H1 (cell line): ENCODE results near the gene FOSL2. TPM values are rescaled to one million over a fixed set of nuclear protein-coding genes. Genes with fewer than 3 reads are reported as not detected.

Experiments used
- CTCF ChIA-PET: fragments of 300-600 bp; sonication (Branson Sonifier 250); formaldehyde crosslinking; loops from one replicate; lab custom pipeline; 2021; ENCODE audit not compliant: partially characterized antibody; lab: Charles Lee
- POLR2A ChIA-PET: fragments of 300-600 bp; sonication (Branson Sonifier 250); formaldehyde crosslinking; loops from one replicate; lab custom pipeline; 2021; ENCODE audit warnings: inconsistent platforms; ENCODE audit not compliant: partially characterized antibody; lab: Charles Lee
- DNase-seq, 2 experiments: peaks; one replicate each; pipeline versions ENCODE4 v3.0.0 to v3.0.0-alpha.2; 2010 to 2022; ENCODE audit warnings: low spot score in 2 of 2, low read depth in 1 of 2, mixed read lengths in 1 of 2
- FAIRE-seq: peaks from 2 replicates; lab custom pipeline; 2011; peaks lifted over from hg19 to GRCh38; lab: Jason Lieb, UNC
- H2AFZ ChIP-seq: 2 replicates; pipeline ENCODE4 v1.8.1; 2012; ENCODE audit warnings: low read length, inconsistent platforms
- H2AK5ac ChIP-seq: 2 replicates; pipeline ENCODE4 v1.6.1; 2013; ENCODE audit warnings: low read depth, low read length
- H2BK120ac ChIP-seq: replicated peaks from 2 replicates; pipeline ENCODE3; 2013; ENCODE audit warnings: low read depth, low read length, inconsistent platforms
- H2BK12ac ChIP-seq: 2 replicates; pipeline ENCODE4 v1.6.1; 2013; ENCODE audit warnings: low read depth, low read length
- H2BK15ac ChIP-seq: 2 replicates; pipeline ENCODE4 v1.6.1; 2013; ENCODE audit warnings: low read length
- H2BK20ac ChIP-seq: 2 replicates; pipeline ENCODE4 v1.6.1; 2013; ENCODE audit warnings: low read length
- H2BK5ac ChIP-seq: 2 replicates; pipeline ENCODE4 v1.6.1; 2013; ENCODE audit warnings: low read depth, low read length
- H3K14ac ChIP-seq: 2 replicates; pipeline ENCODE4 v1.6.1; 2013; ENCODE audit warnings: inconsistent platforms; ENCODE audit not compliant: insufficient read length
- H3K18ac ChIP-seq: 2 replicates; pipeline ENCODE4 v1.6.1; 2013; ENCODE audit warnings: low read length; ENCODE audit errors: extremely low read depth
- H3K23ac ChIP-seq: 2 replicates; pipeline ENCODE4 v1.6.1; 2013; ENCODE audit warnings: inconsistent platforms; ENCODE audit not compliant: insufficient read length
- H3K23me2 ChIP-seq: 2 replicates; pipeline ENCODE4 v1.6.1; 2013; ENCODE audit warnings: low read depth, low read length
- H3K27ac ChIP-seq: 2 replicates; pipeline ENCODE4 v1.6.1; 2011; ENCODE audit warnings: low read depth, low read length, inconsistent platforms
- H3K27me3 ChIP-seq, 4 experiments: replicated peaks in 1 of 4; 1 replicate in 1 of 4; 2 replicates in 3 of 4; pipeline versions ENCODE4 v1.6.1 to v1.8.1; 2011 to 2013; ENCODE audit warnings: low read length in 3 of 4, mild to moderate bottlenecking in 3 of 4, inconsistent platforms in 2 of 4, mixed read lengths in 2 of 4, moderate library complexity in 1 of 4; ENCODE audit not compliant: control insufficient read depth in 3 of 4, insufficient read depth in 3 of 4; ENCODE audit errors: extremely low read depth in 1 of 4
- H3K36me3 ChIP-seq, 4 experiments: 2 replicates each; pipeline versions ENCODE4 v1.6.1 to v1.8.1; 2011 to 2013; ENCODE audit warnings: mild to moderate bottlenecking in 4 of 4, low read length in 3 of 4, moderate library complexity in 2 of 4, control low read depth in 1 of 4, inconsistent platforms in 1 of 4; ENCODE audit not compliant: insufficient read depth in 4 of 4, control insufficient read depth in 2 of 4
- H3K4ac ChIP-seq: replicated peaks from 2 replicates; pipeline ENCODE3; 2013; ENCODE audit warnings: low read length, low read depth, mixed read lengths, inconsistent platforms; ENCODE audit not compliant: insufficient read length
- H3K4me1 ChIP-seq, 4 experiments: replicated peaks in 1 of 4; 1 replicate in 1 of 4; 2 replicates in 3 of 4; pipeline versions ENCODE4 v1.6.1 to v1.8.1; 2011 to 2013; ENCODE audit warnings: low read length in 3 of 4, inconsistent platforms in 2 of 4, mixed read lengths in 1 of 4; ENCODE audit not compliant: insufficient read depth in 4 of 4, control insufficient read depth in 3 of 4
- H3K4me2 ChIP-seq, 2 experiments: 2 replicates each; pipeline versions ENCODE4 v1.6.1 to v1.8.1; 2011 to 2013; ENCODE audit warnings: low read depth in 2 of 2, low read length in 2 of 2, control low read depth in 1 of 2, inconsistent platforms in 1 of 2, mild to moderate bottlenecking in 1 of 2; ENCODE audit not compliant: insufficient read depth in 1 of 2
- H3K4me3 ChIP-seq, 4 experiments: fragments of 200-600, 300-600 bp in 1 of 4; sonication (generic), shearing (Covaris generic), sonication (Bioruptor Twin) in 1 of 4; 2 replicates each; pipeline versions ENCODE4 v1.5.1 to v1.8.1; 2011 to 2016; ENCODE audit warnings: low read length in 4 of 4, low read depth in 3 of 4, control low read depth in 2 of 4, inconsistent platforms in 2 of 4, mild to moderate bottlenecking in 2 of 4, mixed read lengths in 1 of 4, moderate library complexity in 1 of 4; ENCODE audit not compliant: insufficient read depth in 2 of 4; ENCODE audit errors: extremely low read depth in 1 of 4
- H3K56ac ChIP-seq: replicated peaks from 2 replicates; pipeline ENCODE3; 2013; ENCODE audit warnings: low read depth, mild to moderate bottlenecking, mixed read lengths, low read length, inconsistent platforms; ENCODE audit not compliant: insufficient read length
- H3K79me1 ChIP-seq: 2 replicates; pipeline ENCODE4 v1.6.1; 2013; ENCODE audit warnings: low read depth, low read length, control low read depth
- H3K79me2 ChIP-seq, 2 experiments: 2 replicates each; pipeline versions ENCODE4 v1.6.1 to v1.8.1; 2012 to 2013; ENCODE audit warnings: low read length in 2 of 2, mild to moderate bottlenecking in 2 of 2, inconsistent platforms in 1 of 2; ENCODE audit not compliant: insufficient read depth in 2 of 2, control insufficient read depth in 1 of 2
- H3K9ac ChIP-seq, 4 experiments: replicated peaks in 1 of 4; 1 replicate in 1 of 4; 2 replicates in 3 of 4; pipeline versions ENCODE4 v1.6.1 to v1.8.1; 2011 to 2013; ENCODE audit warnings: low read depth in 3 of 4, low read length in 3 of 4, control low read depth in 2 of 4, mild to moderate bottlenecking in 2 of 4, moderate library complexity in 2 of 4, inconsistent platforms in 1 of 4; ENCODE audit errors: extremely low read depth in 1 of 4
- H3K9me3 ChIP-seq, 2 experiments: 2 replicates each; pipeline versions ENCODE4 v1.6.1 to v1.8.1; 2012 to 2013; ENCODE audit warnings: mild to moderate bottlenecking in 2 of 2, moderate library complexity in 2 of 2, control low read depth in 1 of 2, inconsistent platforms in 1 of 2, low read depth in 1 of 2, low read length in 1 of 2, mixed read lengths in 1 of 2; ENCODE audit not compliant: insufficient read depth in 2 of 2
- H4K20me1 ChIP-seq, 2 experiments: replicated peaks in 1 of 2; 2 replicates each; pipeline versions ENCODE3 to v1.8.1; 2011 to 2013; ENCODE audit warnings: inconsistent platforms in 2 of 2, low read length in 2 of 2, mild to moderate bottlenecking in 1 of 2; ENCODE audit not compliant: insufficient read depth in 2 of 2, control insufficient read depth in 1 of 2
- H4K5ac ChIP-seq: 2 replicates; pipeline ENCODE4 v1.6.1; 2013; ENCODE audit warnings: low read length, low read depth, mixed read lengths, inconsistent platforms; ENCODE audit not compliant: insufficient read length
- H4K8ac ChIP-seq: 2 replicates; pipeline ENCODE4 v1.8.0; 2013; ENCODE audit warnings: mild to moderate bottlenecking, moderate library complexity, low read length, inconsistent platforms; ENCODE audit not compliant: insufficient read depth; ENCODE audit errors: extremely low read depth
- H4K91ac ChIP-seq: replicated peaks from 2 replicates; pipeline ENCODE3; 2013; ENCODE audit warnings: low read length, mixed read lengths, inconsistent platforms; ENCODE audit not compliant: insufficient read length
- ATF2 ChIP-seq: IDR thresholded peaks from 2 replicates; pipeline ENCODE4 v1.6.1; 2012; ENCODE audit warnings: low read length, inconsistent platforms
- CREB1 ChIP-seq: IDR thresholded peaks from 2 replicates; pipeline ENCODE4 v1.6.1; 2012; ENCODE audit warnings: inconsistent platforms
- EP300 ChIP-seq, 2 experiments: IDR thresholded peaks; 1 replicate in 1 of 2; 2 replicates in 1 of 2; pipeline ENCODE4 v1.6.1; 2011 to 2012; ENCODE audit warnings: low read depth in 2 of 2, low read length in 2 of 2, mild to moderate bottlenecking in 2 of 2, borderline replicate concordance in 1 of 2, inconsistent platforms in 1 of 2, moderate library complexity in 1 of 2
- FOSL1 ChIP-seq: IDR thresholded peaks from 2 replicates; pipeline ENCODE4 v1.6.1; 2011; ENCODE audit warnings: mild to moderate bottlenecking, low read depth, low read length, moderate library complexity; ENCODE audit not compliant: insufficient read depth
- GTF2F1 ChIP-seq: IDR thresholded peaks from 2 replicates; pipeline ENCODE4 v1.6.1; 2012; ENCODE audit warnings: low read depth, low read length, improper control_type of control experiment, borderline replicate concordance
- HDAC2 ChIP-seq, 2 experiments: fragments of 300-600 bp in 1 of 2; sonication (generic) in 1 of 2; IDR thresholded peaks; 2 replicates each; pipeline ENCODE4 v1.6.1; 2011 to 2012; ENCODE audit warnings: low read depth in 2 of 2, low read length in 2 of 2, mild to moderate bottlenecking in 2 of 2, moderate library complexity in 2 of 2, borderline replicate concordance in 1 of 2, inconsistent platforms in 1 of 2
- HDAC6 ChIP-seq: IDR thresholded peaks from one replicate; pipeline ENCODE4 v1.7.1; 2012; ENCODE audit warnings: low read depth, mild to moderate bottlenecking, inconsistent platforms, low read length, moderate library complexity
- JUND ChIP-seq: IDR thresholded peaks from 2 replicates; pipeline ENCODE4 v1.6.1; 2011; ENCODE audit warnings: mild to moderate bottlenecking, improper control_type of control experiment, low read length
- KDM5A ChIP-seq: fragments of 200-600 bp; IDR thresholded peaks from 2 replicates; pipeline ENCODE4 v1.7.1; 2012; ENCODE audit warnings: mild to moderate bottlenecking, low read length, inconsistent platforms, mixed read lengths
- NANOG ChIP-seq: IDR thresholded peaks from 2 replicates; pipeline ENCODE4 v1.6.1; 2011; ENCODE audit warnings: low read length, low read depth, mild to moderate bottlenecking, inconsistent platforms; ENCODE audit not compliant: insufficient read depth, poor library complexity, severe bottlenecking
- WGBS, 2 experiments: shearing (Covaris generic) in 1 of 2; methylation state at CpG; one replicate each; pipeline versions ENCODE4 v1.1.6 to v1.1.7; 2013 to 2015; ENCODE audit warnings: low lambda C conversion rate in 2 of 2, mixed read lengths in 2 of 2, inconsistent platforms in 1 of 2, low coverage in 1 of 2, missing lambda C conversion rate in 1 of 2; ENCODE audit not compliant: insufficient replicate concordance in 2 of 2, insufficient coverage in 1 of 2, insufficient read length in 1 of 2; ENCODE audit errors: extremely low coverage in 1 of 2, missing lambda C conversion rate in 1 of 2; 5-methylcytosine and 5-hydroxymethylcytosine counted together
- polyA plus RNA-seq, 7 experiments: library from polyadenylated mRNA; depleted of rRNA in 3 of 7; stranded (reverse) in 5 of 7; unstranded in 2 of 7; fragments of >200 nt in 5 of 7; fragments of 200-250 nt in 2 of 7; gene quantifications; 1 replicate in 5 of 7; 2 replicates in 1 of 7; 4 replicates in 1 of 7; pipeline versions ENCODE4 v1.2.1 to v1.2.3, GENCODE V29; 2011 to 2013; ENCODE audit warnings: missing spikeins in 2 of 7, mixed read lengths in 2 of 7
- total RNA-seq: library from RNA; stranded (reverse); fragmentation: NEBNext Ultra II Directional; extraction: Animal tissue kit (Norgen Biotek cat#: 25700); gene quantifications from 2 replicates; pipeline ENCODE4 v1.2.1, GENCODE V29; 2021

Gene FOSL2
- total and polyA plus RNA-seq, 2 of the 8 experiments (the other 6 are each of a cell fraction or from before 2014, with no cell fraction given), result 1.5 to 4.5 TPM

DNA sequence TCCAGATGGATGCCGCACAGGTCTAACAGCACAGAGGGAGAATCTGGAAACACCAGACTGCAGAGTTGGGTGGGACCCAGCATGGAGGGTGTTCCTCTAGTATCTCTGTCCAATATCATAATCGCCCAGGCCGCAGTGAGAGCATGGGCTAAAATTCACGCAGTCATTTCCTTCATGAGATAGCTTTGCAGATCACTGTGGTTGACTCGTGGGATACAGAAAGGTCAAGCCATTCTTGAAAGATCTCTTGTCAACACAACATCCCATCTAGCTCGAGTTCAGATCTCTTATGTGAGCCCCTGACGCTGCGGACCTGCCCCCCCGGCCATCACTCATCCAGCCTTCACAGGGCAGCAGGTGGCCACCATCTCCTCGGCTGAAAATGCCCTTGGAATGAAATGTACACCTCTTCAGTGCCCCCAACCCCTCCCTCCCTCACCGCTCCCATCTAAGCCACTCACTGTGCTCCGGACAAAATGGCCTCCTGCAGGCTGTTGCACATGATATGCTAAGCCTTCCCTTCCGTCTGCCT is 45.9 kb downstream of the FOSL2 start:
- WGBS, 2 experiments, result 94% methylated on average over 13 of the region's 13 CpGs; no CpG with 5 or more reads in 1 of the 2 experiments
- FAIRE-seq, result no peak
- Histone ChIP-seq H2BK20ac (no peak overlapping the region), H3K4me1 (no peaks in the 10 kb centered on the region; a peak in 1 of 7 replicates), H4K20me1 (peaks cover 0 to 1% of the 10 kb centered on the region in 2 experiments), H2AFZ (no peak overlapping the region), H3K9ac (no peak overlapping the region), H3K27me3 (no peaks in the 10 kb centered on the region), H3K79me2 (no peaks in the 10 kb centered on the region), H3K79me1 (no peaks in the 10 kb centered on the region), H3K23ac (no peak overlapping the region), H3K18ac (no peak overlapping the region), H3K14ac (peak overlapping the region; percentile 49), H2BK12ac (no peak overlapping the region), H3K27ac (no peak overlapping the region), H3K4ac (no peak overlapping the region), H2BK15ac (no peak overlapping the region), H3K23me2 (no peaks in the 10 kb centered on the region; the same call in 1 of the 2 replicates), H2AK5ac (no peak overlapping the region), H3K4me3 (no peak overlapping the region), H4K8ac (no peak overlapping the region), H4K5ac (no peak overlapping the region), H2BK5ac (no peak overlapping the region), H3K9me3 (0 out of 4 replicates have a peak, but pooled peaks cover 0 to 3% of the 10 kb centered on the region in 2 experiments), H3K56ac (no peak overlapping the region), H2BK120ac (no peak overlapping the region), H3K36me3 (no peaks in the 10 kb centered on the region), H4K91ac (no peak overlapping the region), H3K4me2 (no peak overlapping the region)
- DNase-seq, result no peak
- ChIA-PET POLR2A (no interaction called here), CTCF (no interaction called here)
- TF ChIP-seq HDAC2 (IDR thresholded peaks at IDR 0.05; ENCODE audit: borderline replicate concordance in 1 of 2, low read depth in 2 of 2, low read length in 2 of 2), result no peak
- TF ChIP-seq ATF2, result no peak
- no peak for TF ChIP-seq JUND
- no peak for TF ChIP-seq GTF2F1
- TF ChIP-seq KDM5A, result no peak
- no peak for TF ChIP-seq HDAC6
- TF ChIP-seq EP300 (IDR thresholded peaks at IDR 0.05; ENCODE audit: borderline replicate concordance in 1 of 2, low read depth in 2 of 2, low read length in 2 of 2), result no peak
- TF ChIP-seq CREB1, result no peak
- TF ChIP-seq NANOG, result no peak
- no peak for TF ChIP-seq FOSL1
